IMR-90 (cell line): ENCODE data around the gene CD44. TPM values are rescaled to one million over a fixed set of nuclear protein-coding genes. Genes with fewer than 3 reads are reported as not detected.
A peak's percentile ranks its signal among the peaks of the same experiment; 100 is the strongest.

ENCODE experiments used
- ATAC-seq: fragments of 200-7000 bp; cut with Tn5 transposase; 2 replicates; pipeline ENCODE4 v1.9.1; 2020; ENCODE audit warnings: low read depth, mild to moderate bottlenecking, moderate library complexity
- BruUV-seq: library from RNA; stranded (reverse); fragments of 400-500 nt; replicated peaks from 2 replicates; lab custom pipeline; 2021; lab: Mats Ljungman, UMichigan
- CTCF ChIA-PET: fragments of 300-600 bp; formaldehyde crosslinking; extraction: SDS; loops from one replicate; lab custom pipeline; 2021; ENCODE audit warnings: antibody characterized with exemption; lab: Yijun Ruan, JAX
- POLR2A ChIA-PET: fragments of 300-600 bp; sonication (Branson Sonifier 250); formaldehyde crosslinking; loops from one replicate; lab custom pipeline; 2022; ENCODE audit warnings: antibody characterized with exemption; ENCODE audit not compliant: unreplicated experiment; lab: Charles Lee
- DNase-seq: peaks from one replicate; pipeline ENCODE4 v3.0.0; 2013
- H2AFZ ChIP-seq: replicated peaks from 2 replicates; pipeline ENCODE3; 2013; ENCODE audit warnings: low read length, mild to moderate bottlenecking; ENCODE audit not compliant: poor library complexity
- H2AK5ac ChIP-seq: 2 replicates; pipeline ENCODE4 v1.6.1; 2013; ENCODE audit warnings: low read depth, low read length, inconsistent platforms
- H2AK9ac ChIP-seq: replicated peaks from 2 replicates; pipeline ENCODE3; 2013; ENCODE audit warnings: mild to moderate bottlenecking, low read depth, low read length, moderate library complexity; ENCODE audit not compliant: poor library complexity
- H2BK120ac ChIP-seq: 2 replicates; pipeline ENCODE4 v1.6.1; 2013; ENCODE audit warnings: low read depth, low read length, inconsistent platforms
- H2BK15ac ChIP-seq: 3 replicates; pipeline ENCODE4 v1.6.1; 2013; ENCODE audit warnings: low read depth, low read length, inconsistent platforms
- H2BK20ac ChIP-seq: 2 replicates; pipeline ENCODE4 v1.6.1; 2013; ENCODE audit warnings: low read depth, mild to moderate bottlenecking, inconsistent platforms, low read length, moderate library complexity
- H2BK5ac ChIP-seq: 2 replicates; pipeline ENCODE4 v1.6.1; 2013; ENCODE audit warnings: mild to moderate bottlenecking, low read depth, low read length, inconsistent platforms; ENCODE audit not compliant: poor library complexity, severe bottlenecking
- H3K14ac ChIP-seq: replicated peaks from 2 replicates; pipeline ENCODE4 v1.6.1; 2013; ENCODE audit warnings: low read depth, low read length, inconsistent platforms
- H3K18ac ChIP-seq: 2 replicates; pipeline ENCODE4 v1.6.1; 2013; ENCODE audit warnings: low read depth, low read length, control low read depth
- H3K23ac ChIP-seq: 2 replicates; pipeline ENCODE4 v1.6.1; 2013; ENCODE audit warnings: low read depth, low read length, inconsistent platforms
- H3K27ac ChIP-seq: 2 replicates; pipeline ENCODE4 v1.5.1; 2013; ENCODE audit warnings: mild to moderate bottlenecking, control low read depth, low read length; ENCODE audit not compliant: insufficient read depth
- H3K27me3 ChIP-seq: 2 replicates; pipeline ENCODE4 v1.6.1; 2013; ENCODE audit warnings: low read length; ENCODE audit not compliant: control insufficient read depth, insufficient read depth
- H3K36me3 ChIP-seq: 2 replicates; pipeline ENCODE4 v1.6.1; 2013; ENCODE audit warnings: low read length, mixed read lengths; ENCODE audit not compliant: control insufficient read depth, insufficient read depth
- H3K4ac ChIP-seq: 2 replicates; pipeline ENCODE4 v1.6.1; 2013; ENCODE audit warnings: low read depth, low read length, inconsistent platforms
- H3K4me1 ChIP-seq: 2 replicates; pipeline ENCODE4 v1.6.1; 2013; ENCODE audit warnings: low read length, mixed read lengths; ENCODE audit not compliant: control insufficient read depth, insufficient read depth
- H3K4me2 ChIP-seq: 2 replicates; pipeline ENCODE4 v1.6.1; 2013; ENCODE audit warnings: low read depth, mild to moderate bottlenecking, control low read depth, low read length, moderate library complexity
- H3K4me3 ChIP-seq: 2 replicates; pipeline ENCODE4 v1.5.1; 2013; ENCODE audit warnings: low read depth, mild to moderate bottlenecking, control low read depth, low read length, moderate library complexity; ENCODE audit not compliant: insufficient read depth
- H3K56ac ChIP-seq: 2 replicates; pipeline ENCODE4 v1.6.1; 2013; ENCODE audit warnings: low read length, inconsistent platforms; ENCODE audit not compliant: insufficient read depth; ENCODE audit errors: extremely low read depth
- H3K79me1 ChIP-seq, 2 experiments: 2 replicates each; pipeline ENCODE4 v1.6.1; 2013; ENCODE audit warnings: low read length in 2 of 2, inconsistent platforms in 1 of 2, low read depth in 1 of 2
- H3K9ac ChIP-seq: 2 replicates; pipeline ENCODE4 v1.6.1; 2013; ENCODE audit warnings: low read depth, low read length, control low read depth
- H3K9me1 ChIP-seq: 2 replicates; pipeline ENCODE4 v1.6.1; 2013; ENCODE audit warnings: low read length, inconsistent platforms; ENCODE audit not compliant: insufficient read depth
- H3K9me3 ChIP-seq: 2 replicates; pipeline ENCODE4 v1.6.1; 2013; ENCODE audit warnings: low read length; ENCODE audit not compliant: control insufficient read depth, insufficient read depth
- H4K20me1 ChIP-seq: 2 replicates; pipeline ENCODE4 v1.6.1; 2013; ENCODE audit warnings: low read length, inconsistent platforms; ENCODE audit not compliant: insufficient read depth
- H4K5ac ChIP-seq: 2 replicates; pipeline ENCODE4 v1.6.1; 2013; ENCODE audit warnings: mild to moderate bottlenecking, low read depth, low read length, control low read depth
- H4K8ac ChIP-seq, 2 experiments: 2 replicates each; pipeline ENCODE4 v1.6.1; 2013; ENCODE audit warnings: low read depth in 2 of 2, low read length in 2 of 2, control low read depth in 1 of 2, inconsistent platforms in 1 of 2
- H4K91ac ChIP-seq: 2 replicates; pipeline ENCODE4 v1.6.1; 2013; ENCODE audit warnings: low read depth, low read length, inconsistent platforms; ENCODE audit not compliant: insufficient read depth
- BHLHE40 ChIP-seq: fragments of 150-350 bp; IDR thresholded peaks from 2 replicates; pipeline ENCODE4 v1.6.1; 2016; ENCODE audit warnings: mild to moderate bottlenecking, low read depth, low read length
- CEBPB ChIP-seq: IDR thresholded peaks from 2 replicates; pipeline ENCODE4 v1.6.1; 2012; ENCODE audit warnings: low read depth, low read length, improper control_type of control experiment
- CHD1 ChIP-seq: IDR thresholded peaks from 2 replicates; pipeline ENCODE4 v1.6.1; 2012; ENCODE audit warnings: low read depth, low read length, improper control_type of control experiment
- ELK1 ChIP-seq: fragments of 150-350 bp; IDR thresholded peaks from 2 replicates; pipeline ENCODE4 v1.6.1; 2016; ENCODE audit warnings: low read depth, mild to moderate bottlenecking, low read length, moderate library complexity, borderline replicate concordance
- FOS ChIP-seq: fragments of 150-350 bp; IDR thresholded peaks from 2 replicates; pipeline ENCODE4 v1.6.1; 2016; ENCODE audit warnings: low read depth, low read length
- MAFK ChIP-seq: IDR thresholded peaks from 2 replicates; pipeline ENCODE4 v1.6.1; 2012; ENCODE audit warnings: low read depth, low read length, improper control_type of control experiment
- MAZ ChIP-seq: IDR thresholded peaks from 2 replicates; pipeline ENCODE4 v1.6.1; 2012; ENCODE audit warnings: low read depth, mild to moderate bottlenecking, low read length, improper control_type of control experiment, moderate library complexity, borderline replicate concordance
- MXI1 ChIP-seq: IDR thresholded peaks from 2 replicates; pipeline ENCODE4 v1.6.1; 2012; ENCODE audit warnings: low read depth, mild to moderate bottlenecking, low read length, moderate library complexity, borderline replicate concordance
- NFE2L2 ChIP-seq: fragments of 150-350 bp; IDR thresholded peaks from 2 replicates; pipeline ENCODE4 v1.6.1; 2016; ENCODE audit warnings: low read depth, mild to moderate bottlenecking, low read length
- POLR2A ChIP-seq: IDR thresholded peaks from 2 replicates; pipeline ENCODE4 v1.6.1; 2012; ENCODE audit warnings: mild to moderate bottlenecking, low read depth, low read length
- RAD21 ChIP-seq: IDR thresholded peaks from 2 replicates; pipeline ENCODE4 v1.6.1; 2012; ENCODE audit warnings: low read length, improper control_type of control experiment
- RCOR1 ChIP-seq: IDR thresholded peaks from 2 replicates; pipeline ENCODE4 v1.6.1; 2012; ENCODE audit warnings: mild to moderate bottlenecking, low read length, improper control_type of control experiment; ENCODE audit not compliant: insufficient replicate concordance
- RFX5 ChIP-seq: IDR thresholded peaks from 2 replicates; pipeline ENCODE4 v1.8.0; 2012; ENCODE audit warnings: low read depth, mild to moderate bottlenecking, low read length, moderate library complexity
- SMC3 ChIP-seq: fragments of 150-350 bp; IDR thresholded peaks from 2 replicates; pipeline ENCODE4 v1.6.1; 2016; ENCODE audit warnings: low read depth, mild to moderate bottlenecking, antibody characterized with exemption, low read length, moderate library complexity
- USF2 ChIP-seq: fragments of 150-350 bp; IDR thresholded peaks from 2 replicates; pipeline ENCODE4 v1.6.1; 2017; ENCODE audit warnings: mild to moderate bottlenecking, antibody characterized with exemption, low read length, low read depth
- WGBS, 2 experiments: methylation state at CpG; one replicate each; pipeline versions ENCODE4 v1.1.5 to v1.1.7; 2013; ENCODE audit warnings: missing lambda C conversion rate in 2 of 2; ENCODE audit not compliant: insufficient read length in 1 of 2; ENCODE audit errors: extremely low coverage in 2 of 2; 5-methylcytosine and 5-hydroxymethylcytosine counted together
- dilution Hi-C: fragments of 300-500 bp; cut with HindIII; formaldehyde crosslinking; loops from one replicate; pipeline ENCODE4 v1.14.3; 2018; ENCODE audit warnings: low sequenced_read_pairs; ENCODE audit not compliant: unreplicated experiment
- in situ Hi-C: fragments of 300-500 bp; cut with MboI; formaldehyde crosslinking; loops from 3 replicates; pipeline ENCODE4 v1.14.3; 2019; ENCODE audit warnings: low sequenced_read_pairs, inconsistent platforms, mixed read lengths
- intact Hi-C: fragments of 100-400 bp; cut with micrococcal nuclease; formaldehyde crosslinking; loops from 2 replicates; pipeline ENCODE4 v1.10.0; 2022
- polyA plus RNA-seq, 3 experiments: library from polyadenylated mRNA; depleted of rRNA; stranded (reverse); fragments of >200 nt; gene quantifications; 2 replicates each; pipeline ENCODE4 v1.2.3, GENCODE V29; 2012; ENCODE audit warnings: low replicate concordance in 1 of 3
- total RNA-seq: library from RNA; depleted of rRNA; stranded (reverse); fragments of >200 nt; gene quantifications from 2 replicates; pipeline ENCODE4 v1.2.3, GENCODE V29; 2012
- TF ChIP-seq, protein P1 (sequence below): conservative IDR thresholded peaks from 2 replicates; pipeline ENCODE4 v1.5.1; 2012; ENCODE audit warnings: mild to moderate bottlenecking, low read depth, low read length, improper control_type of control experiment

CD44 gene
- total and polyA plus RNA-seq, 2 of the 4 experiments (the other 2 are of a cell fraction) = 357 to 947 TPM

DNA sequence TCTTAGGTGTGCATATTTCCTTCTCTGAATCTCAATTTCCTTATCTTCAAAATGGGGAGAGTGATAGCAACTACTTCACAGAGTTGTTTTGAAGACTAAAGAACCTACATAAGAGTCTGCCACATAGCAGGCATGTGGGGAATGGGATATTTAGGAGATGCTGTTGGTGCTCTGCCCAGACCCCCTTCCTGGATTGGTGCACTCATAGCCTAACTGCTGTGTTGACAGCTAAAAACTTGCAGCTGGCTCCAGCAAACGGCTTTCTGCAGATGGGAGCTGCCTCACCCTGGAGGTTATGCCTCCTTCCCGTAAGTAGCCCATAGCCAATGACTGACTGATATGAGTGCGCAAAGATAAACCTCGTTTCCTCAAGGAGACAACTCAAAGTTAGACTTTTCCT lies 106.1 kb downstream of the CD44 start:
- ATAC-seq (no peak), DNase-seq (no peak)
- Histone ChIP-seq H4K91ac (no peak overlapping the region), H3K18ac (0 out of 2 replicates have a peak overlapping the region, but pooled peaks have one; percentile 9), H2AFZ (peak overlapping the region; percentile 48), H4K8ac (no peak overlapping the region), H3K36me3 (no peaks in the 10 kb centered on the region), H3K27ac (no peak overlapping the region), H3K4me3 (no peak overlapping the region), H3K9me1 (peaks cover 2% of the 10 kb centered on the region; the same call in 1 of the 2 replicates), H3K4me1 (peaks cover 2% of the 10 kb centered on the region; the same call in 1 of the 2 replicates), H2BK120ac (0 out of 2 replicates have a peak overlapping the region, but pooled peaks have one; percentile 7), H3K4me2 (no peak overlapping the region), H2BK5ac (no peak overlapping the region), H2AK5ac (0 out of 2 replicates have a peak overlapping the region, but pooled peaks have one; percentile 32), H2AK9ac (no peak overlapping the region), H4K5ac (no peak overlapping the region), H3K56ac (no peak overlapping the region), H3K14ac (no peak overlapping the region), H3K79me1 (no peaks in the 10 kb centered on the region), H2BK20ac (no peak overlapping the region), H4K20me1 (no peaks in the 10 kb centered on the region), H3K9me3 (no peaks in the 10 kb centered on the region; the same call in 1 of the 2 replicates), H3K4ac (0 out of 2 replicates have a peak overlapping the region, but pooled peaks have one; percentile 9), H3K9ac (no peak overlapping the region), H3K27me3 (no peaks in the 10 kb centered on the region), H3K23ac (no peak overlapping the region), H2BK15ac (no peak overlapping the region)
- ChIA-PET CTCF (interaction anchor here (1.6 kb wide), 1 partner anchor 21 kb away, joined by 5 read pairs; no protein-coding TSS in a partner anchor), POLR2A (no interaction called here)
- TF ChIP-seq BHLHE40 = no peak
- TF ChIP-seq MAFK = no peak
- no peak for TF ChIP-seq CEBPB
- no peak for TF ChIP-seq NFE2L2
- TF ChIP-seq FOS = no peak
- no peak for TF ChIP-seq RFX5
- TF ChIP-seq RAD21 = no peak
- TF ChIP-seq ELK1 = no peak
- TF ChIP-seq RCOR1 = no peak
- no peak for TF ChIP-seq CHD1
- TF ChIP-seq MAZ = no peak
- no peak for TF ChIP-seq SMC3
- no peak for TF ChIP-seq USF2
- TF ChIP-seq, protein P1, sequence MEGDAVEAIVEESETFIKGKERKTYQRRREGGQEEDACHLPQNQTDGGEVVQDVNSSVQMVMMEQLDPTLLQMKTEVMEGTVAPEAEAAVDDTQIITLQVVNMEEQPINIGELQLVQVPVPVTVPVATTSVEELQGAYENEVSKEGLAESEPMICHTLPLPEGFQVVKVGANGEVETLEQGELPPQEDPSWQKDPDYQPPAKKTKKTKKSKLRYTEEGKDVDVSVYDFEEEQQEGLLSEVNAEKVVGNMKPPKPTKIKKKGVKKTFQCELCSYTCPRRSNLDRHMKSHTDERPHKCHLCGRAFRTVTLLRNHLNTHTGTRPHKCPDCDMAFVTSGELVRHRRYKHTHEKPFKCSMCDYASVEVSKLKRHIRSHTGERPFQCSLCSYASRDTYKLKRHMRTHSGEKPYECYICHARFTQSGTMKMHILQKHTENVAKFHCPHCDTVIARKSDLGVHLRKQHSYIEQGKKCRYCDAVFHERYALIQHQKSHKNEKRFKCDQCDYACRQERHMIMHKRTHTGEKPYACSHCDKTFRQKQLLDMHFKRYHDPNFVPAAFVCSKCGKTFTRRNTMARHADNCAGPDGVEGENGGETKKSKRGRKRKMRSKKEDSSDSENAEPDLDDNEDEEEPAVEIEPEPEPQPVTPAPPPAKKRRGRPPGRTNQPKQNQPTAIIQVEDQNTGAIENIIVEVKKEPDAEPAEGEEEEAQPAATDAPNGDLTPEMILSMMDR = no peak
- no peak for TF ChIP-seq POLR2A
- no peak for TF ChIP-seq MXI1
- BruUV-seq = no TSS peak
- intact Hi-C loops = no loop called here
- in situ Hi-C loops = no loop called here
- WGBS, 2 experiments = 63% methylated on average over 4 of the region's 4 CpGs; no CpG with 5 or more reads in 1 of the 2 experiments
- dilution Hi-C loops = no loop called here
